Pancreas (tissue), 10 donors: ENCODE measurements around the gene PINK1. TPM values are rescaled to one million over a fixed set of nuclear protein-coding genes. Genes with fewer than 3 reads are reported as not detected.

ENCODE experiments used
- ATAC-seq, 4 donors: fragments of 200-7000 bp; cut with Tn5 transposase; one replicate each; pipeline versions ENCODE4 v1.8.0 to v1.9.1; 2020; ENCODE audit warnings: mild to moderate bottlenecking in 4 of 4, moderate library complexity in 4 of 4
- DNase-seq, 6 donors: peaks; one replicate each; pipeline ENCODE4 v3.0.0-alpha.2; 2020
- FAIRE-seq: peaks from 2 replicates; lab custom pipeline; 2012; peaks lifted over from hg19 to GRCh38; lab: Jason Lieb, UNC
- H3K27ac ChIP-seq, 4 donors: fragments of 200-600 bp; sonication (generic); 1 replicate in 3 of 4; 2 replicates in 1 of 4; pipeline versions ENCODE4 v1.5.0 to v1.8.0; 2020
- H3K27me3 ChIP-seq, 4 donors: fragments of 200-600 bp; one replicate each; pipeline ENCODE4 v1.8.0; 2021
- H3K36me3 ChIP-seq, 3 donors: fragments of 200-600 bp; sonication (generic) in 1 of 3; one replicate each; pipeline versions ENCODE4 v1.5.0 to v1.8.0; 2020 to 2021
- H3K4me1 ChIP-seq, 3 donors: fragments of 200-600 bp; one replicate each; pipeline ENCODE4 v1.8.0; 2021
- H3K4me3 ChIP-seq, 4 donors: fragments of 200-600 bp; sonication (generic) in 2 of 4; one replicate each; pipeline versions ENCODE4 v1.5.0 to v1.8.0; 2020 to 2021
- H3K9me3 ChIP-seq, 4 donors: fragments of 200-600 bp; one replicate each; pipeline ENCODE4 v1.8.0; 2021
- WGBS, 2 donors: extraction: QIAGEN DNeasy Blood & Tissue Kit; methylation state at CpG; one replicate each; pipeline ENCODE4 v1.1.7; 2013; 5-methylcytosine and 5-hydroxymethylcytosine counted together
- intact Hi-C, 3 donors: fragments of 100-400 bp; cut with DNase I; formaldehyde crosslinking; loops; one replicate each; pipeline versions ENCODE4 v1.11.1 to v1.14.2; 2022
- polyA plus RNA-seq, 2 donors: library from polyadenylated mRNA; stranded (reverse); fragments of 200-250 nt; gene quantifications; one replicate each; pipeline ENCODE4 v1.2.3, GENCODE V29; 2013
- total RNA-seq, 6 donors: library from RNA; stranded (reverse); fragmentation: NEBNext Ultra II Directional in 4 of 6; extraction: Animal tissue kit (Norgen Biotek cat#: 25700) in 4 of 6; gene quantifications; one replicate each; pipeline versions ENCODE4 v1.2.1 to v1.2.4, GENCODE V29; 2021 to 2023
- TF ChIP-seq, protein P1 (sequence below), 4 donors: fragments of 200-600 bp; sonication (generic) in 3 of 4; IDR thresholded peaks; one replicate each; pipeline versions ENCODE4 v1.5.0 to v1.8.0; 2021; ENCODE audit warnings: antibody characterized with exemption in 4 of 4
- donor health status: healthy with polysubstance abuse.
- donor health status: DM: no; HTN: no; CAD: no; lungs with moderate emphysema.
- donor health status: DM: no; HTN: no; CAD: no.
- donor health status: control.
- donor health status: control.
- donor health status: Bipolar disorder and iron deficiency.
- donor health status: DM: yes; HTN: yes; CAD: no.
- donor health status: DM: no; HTN: no; CAD: no.
- donor health status: DM: no; HTN: no; CAD: no.
- donor health status: DM: yes; HTN: yes; CAD: no.

PINK1 gene
- total and polyA plus RNA-seq, 8 donors, result 15.6 to 38.0 (median 29.0) TPM

GRCh38 chr1:20648946-20649345, 15.7 kb downstream of the PINK1 start:
- no peak for ATAC-seq
- no peak overlapping the region for H3K4me3 ChIP-seq
- 87 to 93% methylated on average over 15 of the region's 15 CpGs for WGBS, 2 donors
- FAIRE-seq, result no peak
- H3K36me3 ChIP-seq, result peaks cover 10 to 71% (median 25%) of the 10 kb centered on the region in 3 donors
- no peak overlapping the region for H3K27ac ChIP-seq
- intact Hi-C loops, result no loop called here
- no peaks in the 10 kb centered on the region for H3K9me3 ChIP-seq
- DNase-seq, result no peak
- TF ChIP-seq, protein P1, sequence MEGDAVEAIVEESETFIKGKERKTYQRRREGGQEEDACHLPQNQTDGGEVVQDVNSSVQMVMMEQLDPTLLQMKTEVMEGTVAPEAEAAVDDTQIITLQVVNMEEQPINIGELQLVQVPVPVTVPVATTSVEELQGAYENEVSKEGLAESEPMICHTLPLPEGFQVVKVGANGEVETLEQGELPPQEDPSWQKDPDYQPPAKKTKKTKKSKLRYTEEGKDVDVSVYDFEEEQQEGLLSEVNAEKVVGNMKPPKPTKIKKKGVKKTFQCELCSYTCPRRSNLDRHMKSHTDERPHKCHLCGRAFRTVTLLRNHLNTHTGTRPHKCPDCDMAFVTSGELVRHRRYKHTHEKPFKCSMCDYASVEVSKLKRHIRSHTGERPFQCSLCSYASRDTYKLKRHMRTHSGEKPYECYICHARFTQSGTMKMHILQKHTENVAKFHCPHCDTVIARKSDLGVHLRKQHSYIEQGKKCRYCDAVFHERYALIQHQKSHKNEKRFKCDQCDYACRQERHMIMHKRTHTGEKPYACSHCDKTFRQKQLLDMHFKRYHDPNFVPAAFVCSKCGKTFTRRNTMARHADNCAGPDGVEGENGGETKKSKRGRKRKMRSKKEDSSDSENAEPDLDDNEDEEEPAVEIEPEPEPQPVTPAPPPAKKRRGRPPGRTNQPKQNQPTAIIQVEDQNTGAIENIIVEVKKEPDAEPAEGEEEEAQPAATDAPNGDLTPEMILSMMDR (IDR thresholded peaks at IDR 0.05), result no peak
- no peaks in the 10 kb centered on the region for H3K27me3 ChIP-seq
- no peaks in the 10 kb centered on the region for H3K4me1 ChIP-seq

DNA sequence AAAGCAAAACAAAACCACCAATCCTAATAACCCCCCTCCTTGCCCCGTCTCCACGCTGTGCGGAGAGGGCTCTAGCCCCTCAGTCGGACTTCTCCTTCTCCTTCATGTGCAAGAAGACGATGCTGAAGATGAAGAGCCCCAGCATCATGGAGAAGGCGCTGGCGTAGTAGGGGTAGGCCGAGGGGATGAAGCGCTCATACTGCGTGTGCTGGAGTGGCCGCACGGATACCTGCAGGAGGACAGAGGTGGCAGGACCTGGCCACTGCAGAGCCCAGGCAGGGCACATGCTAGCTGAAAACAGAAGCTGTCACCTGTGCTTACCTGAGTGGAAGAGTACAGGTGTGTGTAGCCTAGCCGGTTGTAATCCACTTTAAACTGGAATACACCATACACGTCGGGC, 19.0 kb downstream of the PINK1 start:
- Histone ChIP-seq H3K9me3 (no peaks in the 10 kb centered on the region), H3K27me3 (no peaks in the 10 kb centered on the region), H3K36me3 (peaks cover 10 to 84% (median 42%) of the 10 kb centered on the region in 3 donors), H3K4me3 (no peak overlapping the region), H3K27ac (no peak overlapping the region), H3K4me1 (no peaks in the 10 kb centered on the region)
- intact Hi-C loops, result no loop called here
- TF ChIP-seq, protein P1 (IDR thresholded peaks at IDR 0.05), result no peak
- no peak for DNase-seq
- WGBS, 2 donors, result 94 to 97% methylated on average over 15 of the region's 15 CpGs
- no peak for FAIRE-seq
- ATAC-seq, result peak in 1 of 4 donors; percentile 6

DNA sequence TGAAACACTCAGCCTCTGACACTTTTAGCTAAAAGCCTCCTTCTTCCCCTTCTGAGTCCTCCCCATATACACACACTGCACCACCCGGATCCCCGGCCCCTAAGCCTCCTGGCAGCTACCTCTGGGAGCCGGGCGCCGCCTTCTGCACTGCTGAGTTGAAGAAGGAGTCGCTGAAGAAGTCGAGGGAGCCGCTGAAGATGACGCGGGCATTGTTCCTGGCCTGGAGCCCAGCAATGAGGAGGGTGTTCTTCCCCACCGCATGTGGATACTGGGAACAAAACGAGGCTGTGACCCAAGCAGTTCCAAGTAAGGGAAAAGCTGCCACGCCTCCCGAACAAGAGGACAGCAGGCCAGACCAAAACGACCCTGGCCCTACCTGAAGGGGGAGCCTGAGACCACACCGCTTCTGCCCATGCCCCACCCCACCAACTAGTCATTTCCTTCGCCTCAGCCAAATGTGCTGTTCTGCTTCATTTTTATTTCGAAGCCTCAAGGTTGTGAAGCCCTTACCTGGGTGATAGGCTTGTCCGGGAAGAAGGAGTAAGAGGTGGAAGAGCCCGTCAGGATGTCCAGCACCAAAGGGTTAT, 20.9 kb downstream of the PINK1 start:
- no peaks in the 10 kb centered on the region for H3K27me3 ChIP-seq
- 72 to 80% methylated on average over 20 of the region's 20 CpGs for WGBS, 2 donors
- H3K36me3 ChIP-seq, result peaks cover 10 to 73% (median 49%) of the 10 kb centered on the region in 3 donors
- H3K4me1 ChIP-seq, result peaks cover 0 to 5% (median 4%) of the 10 kb centered on the region in 3 donors
- TF ChIP-seq, protein P1 (IDR thresholded peaks at IDR 0.05), result no peak
- ATAC-seq (no peak), FAIRE-seq (no peak), DNase-seq (no peak)
- intact Hi-C loops, result no loop called here
- no peaks in the 10 kb centered on the region for H3K9me3 ChIP-seq
- no peak overlapping the region for H3K4me3 ChIP-seq
- H3K27ac ChIP-seq, result no peak overlapping the region

DNA sequence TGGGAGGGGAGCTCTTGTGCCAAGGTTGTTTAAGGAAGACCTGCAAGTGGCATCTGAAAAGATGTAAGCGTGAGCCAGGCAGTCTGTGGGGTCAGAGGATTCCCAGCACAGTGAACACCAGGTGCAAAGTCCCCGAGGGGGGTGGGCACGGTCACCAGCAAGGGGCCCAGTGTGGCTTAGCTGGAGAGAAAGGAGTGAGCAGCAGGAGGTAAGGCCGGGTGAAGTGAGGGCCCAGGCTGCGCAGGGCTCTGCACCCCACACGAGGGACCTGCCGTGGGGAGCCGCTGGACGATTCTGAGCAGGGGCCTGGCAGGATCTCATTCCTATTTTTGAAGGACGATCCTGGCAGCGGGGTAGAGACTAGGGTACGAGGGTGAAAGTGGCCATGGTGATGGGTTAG, 23.8 kb downstream of the PINK1 start:
- Histone ChIP-seq H3K27ac (no peak overlapping the region), H3K27me3 (no peaks in the 10 kb centered on the region), H3K9me3 (no peaks in the 10 kb centered on the region), H3K4me3 (no peak overlapping the region), H3K4me1 (peaks cover 0 to 17% (median 17%) of the 10 kb centered on the region in 3 donors), H3K36me3 (peaks cover 5 to 51% (median 40%) of the 10 kb centered on the region in 3 donors)
- DNase-seq (no peak), FAIRE-seq (no peak), ATAC-seq (no peak)
- TF ChIP-seq, protein P1 (IDR thresholded peaks at IDR 0.05), result no peak
- intact Hi-C loops, result no loop called here
- WGBS, 2 donors, result 73 to 79% methylated on average over 12 of the region's 12 CpGs

DNA sequence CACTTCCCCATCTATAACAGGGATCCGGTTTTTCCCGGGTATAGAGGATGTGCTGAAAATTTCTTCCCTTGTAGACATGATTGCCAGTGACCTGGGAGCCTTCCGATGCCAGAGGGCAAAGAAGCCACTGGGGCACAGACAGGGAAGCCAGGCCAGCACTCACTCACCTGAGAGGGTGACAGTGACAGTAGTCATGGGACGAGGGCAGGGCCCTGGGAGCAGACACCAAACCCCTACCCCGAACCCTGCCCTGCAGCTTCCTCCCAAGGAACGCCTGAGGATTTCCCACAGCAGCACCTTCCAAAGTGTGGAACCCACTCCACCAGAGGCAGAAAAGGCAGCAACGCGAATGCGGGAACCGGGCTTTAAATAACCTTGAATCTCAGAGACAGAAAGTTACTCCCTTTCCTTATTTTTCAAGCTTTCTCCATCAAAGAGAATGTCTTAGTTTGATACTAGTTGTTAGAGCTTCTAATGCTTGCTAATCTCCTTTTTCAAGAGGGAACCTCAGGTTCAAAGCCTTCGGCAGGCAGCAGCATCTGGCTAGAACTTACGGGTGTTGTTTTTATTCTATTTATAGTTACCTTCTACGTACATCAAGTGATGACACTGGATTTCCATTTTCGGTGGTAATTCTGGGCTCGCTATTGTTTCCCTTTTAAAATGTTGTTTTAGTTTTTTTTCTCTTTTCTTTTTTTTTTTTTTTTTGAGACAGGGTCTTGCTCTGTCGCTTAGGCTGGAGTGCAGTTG, 25.1 kb downstream of the PINK1 start:
- no peak overlapping the region for H3K4me3 ChIP-seq
- peaks cover 0 to 17% (median 17%) of the 10 kb centered on the region in 3 donors for H3K4me1 ChIP-seq
- no peaks in the 10 kb centered on the region for H3K27me3 ChIP-seq
- 51 to 68% methylated on average over 16 of the region's 16 CpGs for WGBS, 2 donors
- FAIRE-seq (no peak), ATAC-seq (no peak), DNase-seq (no peak)
- TF ChIP-seq, protein P1 (IDR thresholded peaks at IDR 0.05), result no peak
- no peaks in the 10 kb centered on the region for H3K9me3 ChIP-seq
- no peak overlapping the region for H3K27ac ChIP-seq
- H3K36me3 ChIP-seq, result peaks cover 0 to 37% (median 29%) of the 10 kb centered on the region in 3 donors
- intact Hi-C loops, result no loop called here
